GM12878 (cell line): ENCODE results near the gene FANCG.

Experiments used
- ETV6 ChIP-seq, 2 experiments: fragments of 450-650 bp in 1 of 2; IDR thresholded peaks in 1 of 2; conservative IDR thresholded peaks in 1 of 2; 2 replicates each; pipeline ENCODE4 v1.6.1; 2014; ENCODE audit warnings: antibody characterized with exemption in 1 of 2, borderline replicate concordance in 1 of 2, low read depth in 1 of 2, mild to moderate bottlenecking in 1 of 2, moderate library complexity in 1 of 2
- POLR2A ChIP-seq: IDR thresholded peaks from 2 replicates; pipeline ENCODE4 v1.6.1; 2011; ENCODE audit warnings: low read depth, mild to moderate bottlenecking, low read length
- POLR2AphosphoS5 ChIP-seq: IDR thresholded peaks from 2 replicates; pipeline ENCODE4 v1.6.1; 2011; ENCODE audit warnings: mild to moderate bottlenecking, low read length, inconsistent platforms
- RAD21 ChIP-seq: IDR thresholded peaks from 2 replicates; pipeline ENCODE4 v1.6.1; 2011; ENCODE audit warnings: mild to moderate bottlenecking, low read depth, low read length, moderate library complexity; ENCODE audit not compliant: insufficient read depth
- TF ChIP-seq, protein P1 (sequence below), 3 experiments: IDR thresholded peaks in 2 of 3; conservative IDR thresholded peaks in 1 of 3; 2 replicates each; pipeline ENCODE4 v1.5.1; 2011; ENCODE audit warnings: low read depth in 3 of 3, low read length in 3 of 3, mild to moderate bottlenecking in 3 of 3, control low read depth in 2 of 3, moderate library complexity in 2 of 3, inconsistent platforms in 1 of 3, mixed read lengths in 1 of 3; ENCODE audit not compliant: control insufficient read depth in 2 of 3, insufficient read depth in 1 of 3; ENCODE audit errors: extremely low read depth in 1 of 3
- TF ChIP-seq, protein P2 (sequence below): IDR thresholded peaks from 2 replicates; pipeline ENCODE4 v1.6.1; 2012; ENCODE audit warnings: mild to moderate bottlenecking, low read depth, low read length

DNA sequence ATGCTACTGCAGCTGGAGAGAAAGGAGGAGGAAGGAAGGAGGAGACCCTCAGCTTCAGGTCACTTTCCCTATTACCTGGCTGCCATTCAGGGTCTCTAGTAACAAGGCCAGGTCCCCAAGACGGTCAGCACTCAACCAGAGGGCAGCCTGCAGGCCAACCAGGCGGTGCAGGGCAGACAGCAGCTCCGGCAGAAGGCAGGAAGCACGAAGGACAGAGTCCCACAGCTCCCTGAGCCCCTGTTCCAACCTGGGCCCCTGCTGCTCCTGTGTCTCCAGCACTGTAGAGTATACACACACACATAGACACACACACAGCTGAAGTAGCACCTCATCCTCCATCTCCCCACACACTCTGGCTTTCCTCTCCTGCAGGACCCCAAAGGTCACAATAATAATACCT, 1.7 kb downstream of the FANCG start:
- TF ChIP-seq POLR2AphosphoS5 (no peak), POLR2A (peak; percentile 19; the same call in 1 of the 2 replicates), RAD21 (no peak), ETV6 (conservative IDR thresholded peaks at IDR 0.05 in 1 of 2, IDR thresholded peaks at IDR 0.05 in 1 of 2; ENCODE audit: borderline replicate concordance in 1 of 2, low read depth in 1 of 2) (no peak)
- TF ChIP-seq, protein P1, sequence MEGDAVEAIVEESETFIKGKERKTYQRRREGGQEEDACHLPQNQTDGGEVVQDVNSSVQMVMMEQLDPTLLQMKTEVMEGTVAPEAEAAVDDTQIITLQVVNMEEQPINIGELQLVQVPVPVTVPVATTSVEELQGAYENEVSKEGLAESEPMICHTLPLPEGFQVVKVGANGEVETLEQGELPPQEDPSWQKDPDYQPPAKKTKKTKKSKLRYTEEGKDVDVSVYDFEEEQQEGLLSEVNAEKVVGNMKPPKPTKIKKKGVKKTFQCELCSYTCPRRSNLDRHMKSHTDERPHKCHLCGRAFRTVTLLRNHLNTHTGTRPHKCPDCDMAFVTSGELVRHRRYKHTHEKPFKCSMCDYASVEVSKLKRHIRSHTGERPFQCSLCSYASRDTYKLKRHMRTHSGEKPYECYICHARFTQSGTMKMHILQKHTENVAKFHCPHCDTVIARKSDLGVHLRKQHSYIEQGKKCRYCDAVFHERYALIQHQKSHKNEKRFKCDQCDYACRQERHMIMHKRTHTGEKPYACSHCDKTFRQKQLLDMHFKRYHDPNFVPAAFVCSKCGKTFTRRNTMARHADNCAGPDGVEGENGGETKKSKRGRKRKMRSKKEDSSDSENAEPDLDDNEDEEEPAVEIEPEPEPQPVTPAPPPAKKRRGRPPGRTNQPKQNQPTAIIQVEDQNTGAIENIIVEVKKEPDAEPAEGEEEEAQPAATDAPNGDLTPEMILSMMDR (IDR thresholded peaks at IDR 0.05 in 2 of 3, conservative IDR thresholded peaks at IDR 0.05 in 1 of 3; ENCODE audit: control insufficient read depth in 2 of 3, extremely low read depth in 1 of 3, insufficient read depth in 1 of 3, low read depth in 3 of 3, low read length in 3 of 3) = no peak
- TF ChIP-seq, protein P2, sequence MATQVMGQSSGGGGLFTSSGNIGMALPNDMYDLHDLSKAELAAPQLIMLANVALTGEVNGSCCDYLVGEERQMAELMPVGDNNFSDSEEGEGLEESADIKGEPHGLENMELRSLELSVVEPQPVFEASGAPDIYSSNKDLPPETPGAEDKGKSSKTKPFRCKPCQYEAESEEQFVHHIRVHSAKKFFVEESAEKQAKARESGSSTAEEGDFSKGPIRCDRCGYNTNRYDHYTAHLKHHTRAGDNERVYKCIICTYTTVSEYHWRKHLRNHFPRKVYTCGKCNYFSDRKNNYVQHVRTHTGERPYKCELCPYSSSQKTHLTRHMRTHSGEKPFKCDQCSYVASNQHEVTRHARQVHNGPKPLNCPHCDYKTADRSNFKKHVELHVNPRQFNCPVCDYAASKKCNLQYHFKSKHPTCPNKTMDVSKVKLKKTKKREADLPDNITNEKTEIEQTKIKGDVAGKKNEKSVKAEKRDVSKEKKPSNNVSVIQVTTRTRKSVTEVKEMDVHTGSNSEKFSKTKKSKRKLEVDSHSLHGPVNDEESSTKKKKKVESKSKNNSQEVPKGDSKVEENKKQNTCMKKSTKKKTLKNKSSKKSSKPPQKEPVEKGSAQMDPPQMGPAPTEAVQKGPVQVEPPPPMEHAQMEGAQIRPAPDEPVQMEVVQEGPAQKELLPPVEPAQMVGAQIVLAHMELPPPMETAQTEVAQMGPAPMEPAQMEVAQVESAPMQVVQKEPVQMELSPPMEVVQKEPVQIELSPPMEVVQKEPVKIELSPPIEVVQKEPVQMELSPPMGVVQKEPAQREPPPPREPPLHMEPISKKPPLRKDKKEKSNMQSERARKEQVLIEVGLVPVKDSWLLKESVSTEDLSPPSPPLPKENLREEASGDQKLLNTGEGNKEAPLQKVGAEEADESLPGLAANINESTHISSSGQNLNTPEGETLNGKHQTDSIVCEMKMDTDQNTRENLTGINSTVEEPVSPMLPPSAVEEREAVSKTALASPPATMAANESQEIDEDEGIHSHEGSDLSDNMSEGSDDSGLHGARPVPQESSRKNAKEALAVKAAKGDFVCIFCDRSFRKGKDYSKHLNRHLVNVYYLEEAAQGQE = no peak
